ENCODE data around the gene PSMG3.

Gene PSMG3

GRCh38 chr7:1593091-1593866 is 23.4 kb upstream of the PSMG3 start:
- H3K4me3 ChIP-seq (ENCODE audit: low read depth, low read length) = no peak overlapping the region
- peak; percentile 41 for TF ChIP-seq CTCF (IDR thresholded peaks at IDR 0.05; ENCODE audit: insufficient read depth, low read length, missing control alignments)
- DNase-seq (ENCODE audit: low read depth, low spot score) = no peak
- POLR2A ChIA-PET = no interaction called here
- CTCF ChIA-PET = no interaction called here

- ChIA-PET CTCF (no interaction called here), POLR2A (no interaction called here)
- no peak overlapping the region for H3K4me3 ChIP-seq (ENCODE audit: low read depth, low read length)
- TF ChIP-seq CTCF (IDR thresholded peaks at IDR 0.05; ENCODE audit: insufficient read depth, low read length, missing control alignments) = no peak
- no peak for DNase-seq (ENCODE audit: low read depth, low spot score)
These were observed 22.6 kb upstream of the PSMG3 start for GRCh38 chr7:1592299-1592871.

- ChIA-PET POLR2A (no interaction called here), CTCF (no interaction called here)
- TF ChIP-seq CTCF (IDR thresholded peaks at IDR 0.05; ENCODE audit: insufficient read depth, low read length, missing control alignments) = no peak
- no peak overlapping the region for H3K4me3 ChIP-seq (ENCODE audit: low read depth, low read length)
- DNase-seq (ENCODE audit: low read depth, low spot score) = no peak
These were observed 22.0 kb upstream of the PSMG3 start for GRCh38 chr7:1591876-1592275.

GRCh38 chr7:1591396-1591795 is 21.6 kb upstream of the PSMG3 start:
- DNase-seq (ENCODE audit: low read depth, low spot score) = no peak
- TF ChIP-seq CTCF (IDR thresholded peaks at IDR 0.05; ENCODE audit: insufficient read depth, low read length, missing control alignments) = no peak
- H3K4me3 ChIP-seq (ENCODE audit: low read depth, low read length) = no peak overlapping the region
- POLR2A ChIA-PET = no interaction called here
- CTCF ChIA-PET = interaction anchor here (0.8 to 0.9 kb wide), 2 partner anchors 11 to 12 kb away, joined by 3 to 4 read pairs; no protein-coding TSS in a partner anchor

GRCh38 chr7:1590887-1591286 is 21.1 kb upstream of the PSMG3 start:
- CTCF ChIA-PET = interaction anchor here (0.8 to 1.1 kb wide), 3 partner anchors 10 to 757 kb away, joined by 3 to 4 read pairs (median 3); no protein-coding TSS in a partner anchor
- POLR2A ChIA-PET = no interaction called here
- H3K4me3 ChIP-seq (ENCODE audit: low read depth, low read length) = no peak overlapping the region
- DNase-seq (ENCODE audit: low read depth, low spot score) = no peak
- TF ChIP-seq CTCF (IDR thresholded peaks at IDR 0.05; ENCODE audit: insufficient read depth, low read length, missing control alignments) = no peak

- no peak for TF ChIP-seq CTCF (IDR thresholded peaks at IDR 0.05; ENCODE audit: insufficient read depth, low read length, missing control alignments)
- CTCF ChIA-PET = interaction anchor here (0.7 to 1.1 kb wide), 4 partner anchors 10 to 757 kb away, joined by 3 to 4 read pairs (median 3); no protein-coding TSS in a partner anchor
- POLR2A ChIA-PET = no interaction called here
- DNase-seq (ENCODE audit: low read depth, low spot score) = no peak
- no peak overlapping the region for H3K4me3 ChIP-seq (ENCODE audit: low read depth, low read length)
These were observed 20.6 kb upstream of the PSMG3 start for GRCh38 chr7:1590476-1590875.
